ENCODE measurements around the gene CXXC5.
"Not testable (repeated sequence)": the region's sequence is repeated elsewhere in the genome, so short reads cannot be mapped to it uniquely, and the experiment has no call there.

Gene CXXC5

DNA sequence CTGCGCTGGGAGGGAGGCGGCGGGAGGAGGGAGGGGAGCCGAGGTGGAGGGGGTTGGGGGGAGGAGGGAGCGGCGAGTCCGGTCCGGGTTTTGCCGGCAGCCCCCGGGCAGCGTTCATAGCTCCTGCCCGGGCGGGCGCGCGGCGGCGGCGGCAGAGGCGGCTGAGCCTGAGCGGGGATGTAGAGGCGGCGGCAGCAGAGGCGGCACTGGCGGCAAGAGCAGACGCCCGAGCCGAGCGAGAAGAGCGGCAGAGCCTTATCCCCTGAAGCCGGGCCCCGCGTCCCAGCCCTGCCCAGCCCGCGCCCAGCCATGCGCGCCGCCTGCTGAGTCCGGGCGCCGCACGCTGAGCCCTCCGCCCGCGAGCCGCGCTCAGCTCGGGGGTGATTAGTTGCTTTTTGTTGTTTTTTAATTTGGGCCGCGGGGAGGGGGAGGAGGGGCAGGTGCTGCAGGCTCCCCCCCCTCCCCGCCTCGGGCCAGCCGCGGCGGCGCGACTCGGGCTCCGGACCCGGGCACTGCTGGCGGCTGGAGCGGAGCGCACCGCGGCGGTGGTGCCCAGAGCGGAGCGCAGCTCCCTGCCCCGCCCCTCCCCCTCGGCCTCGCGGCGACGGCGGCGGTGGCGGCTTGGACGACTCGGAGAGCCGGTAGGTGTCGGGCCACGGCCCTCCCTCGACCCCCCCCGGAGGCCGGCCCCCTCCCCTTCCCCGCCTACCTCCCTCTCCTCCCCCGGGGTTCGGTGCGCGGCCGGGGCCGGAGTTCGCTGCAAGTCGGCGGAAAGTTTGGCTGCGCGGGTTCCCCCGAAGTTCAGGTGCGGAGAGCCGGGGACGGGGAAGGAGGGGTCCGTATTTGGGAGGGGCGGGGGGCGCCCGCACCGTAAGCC lies at the start of gene CXXC5:
Gene CXXC5, plus strand, starts transcription at position 145 of the 877 bp plus-strand sequence. CDS start 32,175 bp downstream, outside the sequence.
- in situ Hi-C loops (cut with MboI; ENCODE audit: low sequenced_read_pairs): loop anchor here (25.0 kb wide), 1 partner anchor 114 kb away; no protein-coding TSS in a partner anchor

GRCh38 chr5:139598601-139598965 lies 49.6 kb upstream of the CXXC5 start:
- in situ Hi-C loops (cut with MboI; ENCODE audit: low sequenced_read_pairs): not testable (repeated sequence)

DNA sequence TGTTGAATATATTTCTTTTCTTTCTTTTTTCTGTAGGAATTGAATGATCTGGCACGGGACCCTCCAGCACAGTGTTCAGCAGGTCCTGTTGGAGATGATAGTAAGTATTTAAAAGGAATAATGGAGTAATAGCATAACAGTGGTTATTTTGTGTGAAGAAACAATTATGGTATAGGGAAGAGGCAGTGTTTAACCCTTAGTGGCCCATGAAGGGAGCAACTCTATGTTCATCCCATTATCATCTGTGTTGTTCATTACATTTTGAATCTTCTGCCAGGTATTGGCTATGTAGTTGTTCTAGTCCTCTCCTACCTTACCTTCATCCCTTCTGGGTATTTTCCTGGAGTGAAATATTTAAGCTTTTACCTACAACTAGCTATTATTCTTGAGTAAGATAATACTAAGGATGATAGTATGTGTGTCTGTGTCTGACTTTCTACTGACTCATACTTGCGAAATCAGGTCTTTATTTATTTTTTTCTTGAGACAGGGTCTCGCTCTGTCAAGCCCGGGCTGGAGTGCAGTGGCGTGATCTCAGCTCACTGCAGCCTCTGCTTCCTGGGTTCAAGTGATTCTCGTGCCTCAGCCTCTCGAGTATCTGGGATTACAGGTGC lies 47.7 kb upstream of the CXXC5 start:
- in situ Hi-C loops (cut with MboI; ENCODE audit: low sequenced_read_pairs): no loop called here

GRCh38 chr5:139601429-139601828 lies 46.7 kb upstream of the CXXC5 start:
- in situ Hi-C loops (cut with MboI; ENCODE audit: low sequenced_read_pairs): no loop called here

GRCh38 chr5:139601948-139602347 lies 46.2 kb upstream of the CXXC5 start:
- in situ Hi-C loops (cut with MboI; ENCODE audit: low sequenced_read_pairs): not testable (repeated sequence)

- in situ Hi-C loops (cut with MboI; ENCODE audit: low sequenced_read_pairs): no loop called here
Measured at GRCh38 chr5:139605887-139606286, 42.3 kb upstream of the CXXC5 start.

GRCh38 chr5:139611703-139612584 lies 36.2 kb upstream of the CXXC5 start:
- in situ Hi-C loops (cut with MboI; ENCODE audit: low sequenced_read_pairs): no loop called here

GRCh38 chr5:139619861-139620260 lies 28.3 kb upstream of the CXXC5 start:
- in situ Hi-C loops (cut with MboI; ENCODE audit: low sequenced_read_pairs): no loop called here

DNA sequence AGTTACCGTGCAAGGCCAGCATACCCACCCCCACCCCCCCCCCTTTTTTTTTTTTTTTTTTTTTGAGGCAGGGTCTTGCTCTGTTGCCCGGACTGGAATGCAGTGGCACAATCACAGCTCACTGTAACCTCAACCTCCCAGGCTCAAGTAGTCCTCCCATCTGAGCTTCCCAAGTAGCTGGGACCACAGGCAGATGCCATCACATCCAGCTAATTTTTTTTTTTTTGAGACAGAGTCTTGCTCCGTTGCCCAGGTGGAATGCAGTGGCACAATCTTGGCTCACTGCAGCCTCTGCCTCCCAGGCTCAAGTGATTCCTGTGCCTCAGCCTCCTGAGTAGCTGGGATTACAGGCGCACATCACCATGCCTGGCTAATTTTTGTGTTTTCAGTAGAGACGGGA lies 22.8 kb upstream of the CXXC5 start:
- in situ Hi-C loops (cut with MboI; ENCODE audit: low sequenced_read_pairs): loop anchor here (25.0 kb wide), 1 partner anchor 137 kb away; no protein-coding TSS in a partner anchor

DNA sequence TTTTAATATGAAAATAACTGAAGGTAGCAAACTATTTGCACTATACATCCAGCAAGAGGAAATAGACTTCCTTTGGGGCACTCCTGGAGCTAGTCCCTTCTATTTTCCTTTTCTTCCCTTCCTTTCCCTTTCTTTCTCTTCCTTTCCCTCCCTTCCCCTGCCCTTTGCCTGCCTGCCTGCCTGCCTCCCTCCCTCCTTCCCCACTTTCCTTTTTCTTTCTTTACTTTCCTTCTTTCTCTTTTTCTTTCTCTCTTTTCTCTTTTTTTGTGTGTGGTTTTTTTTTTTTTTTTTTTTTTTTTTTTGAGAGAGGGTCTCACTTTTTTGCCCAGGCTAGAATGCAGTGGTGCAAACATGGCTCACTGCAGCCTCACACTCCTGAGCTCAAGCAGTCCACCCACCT lies 17.3 kb upstream of the CXXC5 start:
- in situ Hi-C loops (cut with MboI; ENCODE audit: low sequenced_read_pairs): loop anchor here (25.0 kb wide), 1 partner anchor 131 kb away; no protein-coding TSS in a partner anchor

- in situ Hi-C loops (cut with MboI; ENCODE audit: low sequenced_read_pairs): loop anchor here (25.0 kb wide), 1 partner anchor 131 kb away; no protein-coding TSS in a partner anchor
Measured at GRCh38 chr5:139631520-139632165, 16.5 kb upstream of the CXXC5 start.

DNA sequence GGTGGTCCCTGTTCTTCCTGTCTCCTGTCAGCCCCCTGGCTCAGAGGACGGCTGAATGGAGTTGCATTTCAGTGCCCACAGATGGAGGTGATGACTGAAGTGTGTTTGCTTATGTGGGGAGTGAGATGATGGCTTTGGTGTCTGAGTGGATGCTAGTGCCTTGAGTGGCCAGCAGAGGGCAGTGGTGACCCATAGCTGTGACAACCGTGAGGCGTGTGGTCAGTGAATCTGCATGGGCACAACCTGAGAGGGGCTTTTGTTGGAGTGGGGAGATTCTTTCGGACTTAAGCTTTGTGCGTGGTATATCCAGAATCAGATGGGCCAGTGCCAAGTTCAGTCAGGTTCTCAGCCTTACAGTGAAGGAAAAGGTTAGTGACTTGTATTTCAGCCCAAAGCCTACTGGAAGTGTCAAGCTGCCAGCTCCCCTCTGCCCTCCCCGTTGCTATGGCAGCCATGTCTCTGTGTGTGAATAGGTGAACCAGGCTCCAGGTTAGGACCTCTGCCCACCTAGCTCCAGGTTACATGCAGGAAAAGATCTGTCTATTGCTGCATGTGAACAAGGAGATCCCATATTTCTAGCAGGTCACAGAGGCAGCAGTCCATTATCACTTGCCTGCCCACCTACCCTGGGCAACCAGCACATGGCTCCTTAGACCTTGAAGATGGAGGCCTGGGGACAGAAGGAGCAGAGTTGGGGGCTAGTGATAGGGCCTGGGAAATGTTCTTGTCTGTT lies 14.7 kb upstream of the CXXC5 start:
- in situ Hi-C loops (cut with MboI; ENCODE audit: low sequenced_read_pairs): loop anchor here (25.0 kb wide), 1 partner anchor 129 kb away; no protein-coding TSS in a partner anchor

GRCh38 chr5:139634028-139634325 lies 14.2 kb upstream of the CXXC5 start:
- in situ Hi-C loops (cut with MboI; ENCODE audit: low sequenced_read_pairs): loop anchor here (25.0 kb wide), 1 partner anchor 128 kb away; no protein-coding TSS in a partner anchor

- in situ Hi-C loops (cut with MboI; ENCODE audit: low sequenced_read_pairs): loop anchor here (25.0 kb wide), 1 partner anchor 128 kb away; no protein-coding TSS in a partner anchor
Measured at GRCh38 chr5:139634541-139634940, 13.6 kb upstream of the CXXC5 start.

DNA sequence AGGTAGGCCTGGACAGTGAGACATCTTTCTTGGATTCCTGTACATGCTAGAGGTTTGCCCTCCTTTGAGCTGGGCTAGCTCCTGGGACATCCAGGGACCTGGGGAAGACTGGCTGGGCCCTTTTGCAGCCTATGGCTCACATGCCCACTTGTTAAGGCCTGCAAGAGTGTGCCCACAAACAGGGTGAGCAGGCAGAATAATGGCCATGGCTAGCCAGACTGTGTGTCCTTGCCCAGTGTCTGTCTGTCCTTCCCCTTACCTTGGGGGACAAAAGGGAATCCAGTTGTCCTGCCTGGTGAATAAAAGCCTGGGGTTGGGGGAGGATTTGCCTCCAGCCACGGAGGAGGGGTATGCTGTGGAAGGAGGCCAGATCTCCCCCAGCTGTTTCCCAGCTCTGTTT lies 13.0 kb upstream of the CXXC5 start:
- in situ Hi-C loops (cut with MboI; ENCODE audit: low sequenced_read_pairs): loop anchor here (25.0 kb wide), 1 partner anchor 127 kb away; no protein-coding TSS in a partner anchor

DNA sequence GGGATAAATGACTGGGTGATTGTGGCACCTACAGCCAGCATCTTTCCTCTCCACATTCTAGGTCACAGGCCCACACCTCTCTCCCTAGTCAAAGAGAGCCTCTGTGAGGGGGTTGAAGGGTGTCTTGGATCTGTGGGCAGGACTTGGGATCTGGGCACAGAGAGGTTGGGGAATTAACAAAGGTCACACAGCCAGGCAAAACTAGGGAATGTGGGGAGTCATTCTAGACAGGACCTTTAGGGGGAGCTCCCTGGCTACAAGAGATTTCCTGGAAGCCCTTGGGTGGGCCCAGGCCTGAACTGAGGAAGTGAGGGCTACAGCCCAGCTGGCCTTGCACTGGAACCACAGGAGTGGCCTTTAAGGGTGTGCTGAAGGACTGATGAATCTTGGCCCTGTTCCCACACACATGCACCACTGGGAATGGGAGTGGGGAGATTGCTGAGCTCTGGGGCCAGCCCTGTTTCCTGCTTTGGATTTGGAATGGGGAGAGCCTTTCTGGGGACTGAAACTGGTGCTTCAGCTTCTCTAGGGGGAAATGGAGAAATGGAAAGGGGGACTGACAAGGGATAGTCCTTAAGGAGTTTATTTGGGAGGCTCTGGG lies 12.4 kb upstream of the CXXC5 start:
- in situ Hi-C loops (cut with MboI; ENCODE audit: low sequenced_read_pairs): loop anchor here (25.0 kb wide), 1 partner anchor 127 kb away; no protein-coding TSS in a partner anchor

DNA sequence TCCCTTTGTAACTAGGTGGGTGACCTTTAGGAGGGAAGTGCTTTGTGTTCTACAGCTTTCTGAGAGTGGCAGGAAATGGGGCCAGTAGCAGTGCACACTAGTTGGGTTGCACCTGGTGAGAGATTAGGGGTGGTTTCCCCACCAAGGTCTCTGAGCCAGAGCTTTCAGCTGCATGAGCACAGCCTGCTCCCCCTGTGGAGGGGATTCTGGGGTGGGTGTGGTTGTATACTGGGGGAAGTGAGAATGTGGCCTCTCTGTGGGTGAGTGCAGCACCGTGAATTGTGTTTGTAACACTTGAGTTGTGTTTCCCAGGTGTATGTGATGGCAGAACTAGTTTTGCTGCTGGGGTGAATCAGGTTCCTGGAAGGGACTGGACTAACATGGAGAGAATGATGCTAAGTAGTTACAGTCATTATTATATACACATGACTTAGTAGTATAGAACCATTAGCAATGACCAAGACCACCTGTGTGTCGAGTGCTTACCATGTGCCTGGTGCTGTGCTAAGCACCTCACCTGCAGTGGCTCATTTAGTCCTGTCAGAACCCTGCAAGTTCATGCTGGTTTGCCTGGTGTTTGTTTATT lies 11.8 kb upstream of the CXXC5 start:
- in situ Hi-C loops (cut with MboI; ENCODE audit: low sequenced_read_pairs): loop anchor here (25.0 kb wide), 1 partner anchor 126 kb away; no protein-coding TSS in a partner anchor

- in situ Hi-C loops (cut with MboI; ENCODE audit: low sequenced_read_pairs): loop anchor here (25.0 kb wide), 1 partner anchor 125 kb away; no protein-coding TSS in a partner anchor
Measured at GRCh38 chr5:139636975-139637408, 11.2 kb upstream of the CXXC5 start.

Measured in HL-60/S4 treated with phorbol 12-myristate 13-acetate at 8.2 ng/mL for 4 days and 3 days (cell line).